Common myeloid progenitor, CD34-positive (primary cell): ENCODE measurements around the gene ZC3H6.

Experiments
- CTCF ChIA-PET: fragments of 350-600 bp; sonication (Branson Sonifier 250); formaldehyde crosslinking; loops from one replicate; lab custom pipeline; 2021; ENCODE audit warnings: antibody characterized with exemption; lab: Charles Lee
- POLR2A ChIA-PET: fragments of 350-600 bp; sonication (Branson Sonifier 250); formaldehyde crosslinking; loops from one replicate; lab custom pipeline; 2021; ENCODE audit warnings: antibody characterized with exemption; lab: Charles Lee
- DNase-seq, 3 donors: peaks; one replicate each; pipeline versions ENCODE4 v3.0.0 to v3.0.0-alpha.2; 2013
- H3K27ac ChIP-seq, 2 experiments: 1 replicate in 1 of 2; 2 replicates in 1 of 2; pipeline ENCODE4 v1.7.0; 2013; ENCODE audit warnings: inconsistent platforms in 2 of 2, low read length in 2 of 2, mild to moderate bottlenecking in 2 of 2, low read depth in 1 of 2, moderate library complexity in 1 of 2; ENCODE audit not compliant: severe bottlenecking in 2 of 2, insufficient read depth in 1 of 2, poor library complexity in 1 of 2
- H3K27me3 ChIP-seq, 5 experiments: replicated peaks in 2 of 5; 1 replicate in 3 of 5; 2 replicates in 2 of 5; pipeline versions ENCODE4 v1.6.1 to v1.7.0; 2013; ENCODE audit warnings: low read length in 4 of 5, mild to moderate bottlenecking in 2 of 5, moderate library complexity in 2 of 5, inconsistent platforms in 1 of 5; ENCODE audit not compliant: insufficient read depth in 5 of 5, control insufficient read depth in 4 of 5
- H3K36me3 ChIP-seq, 4 experiments: 1 replicate in 2 of 4; 2 replicates in 2 of 4; pipeline versions ENCODE4 v1.6.1 to v1.7.0; 2013; ENCODE audit warnings: low read length in 3 of 4, control low read depth in 1 of 4, mild to moderate bottlenecking in 1 of 4; ENCODE audit not compliant: control insufficient read depth in 4 of 4, insufficient read depth in 4 of 4
- H3K4me1 ChIP-seq, 4 experiments: 1 replicate in 3 of 4; 2 replicates in 1 of 4; pipeline versions ENCODE4 v1.6.1 to v1.7.1; 2013; ENCODE audit warnings: low read length in 3 of 4, mild to moderate bottlenecking in 3 of 4, control low read depth in 1 of 4, inconsistent platforms in 1 of 4, moderate library complexity in 1 of 4; ENCODE audit not compliant: control insufficient read depth in 4 of 4, insufficient read depth in 4 of 4; ENCODE audit errors: control extremely low read depth in 1 of 4
- H3K4me3 ChIP-seq, 7 experiments: 1 replicate in 4 of 7; 2 replicates in 3 of 7; pipeline versions ENCODE4 v1.5.1 to v1.7.0; 2013; ENCODE audit warnings: mild to moderate bottlenecking in 7 of 7, low read length in 6 of 7, moderate library complexity in 6 of 7, inconsistent platforms in 2 of 7, low read depth in 2 of 7, control low read depth in 1 of 7; ENCODE audit not compliant: insufficient read depth in 4 of 7, control insufficient read depth in 1 of 7; ENCODE audit errors: extremely low read depth in 1 of 7
- H3K9me3 ChIP-seq, 5 experiments: 1 replicate in 4 of 5; 2 replicates in 1 of 5; pipeline versions ENCODE4 v1.6.1 to v1.7.1; 2013; ENCODE audit warnings: low read length in 4 of 5, mild to moderate bottlenecking in 2 of 5, inconsistent platforms in 1 of 5, low read depth in 1 of 5, moderate library complexity in 1 of 5; ENCODE audit not compliant: control insufficient read depth in 4 of 5, insufficient read depth in 2 of 5; ENCODE audit errors: control extremely low read depth in 1 of 5
- WGBS: methylation state at CpG from one replicate; pipeline ENCODE4 v1.1.5; 2013; ENCODE audit not compliant: insufficient coverage; 5-methylcytosine and 5-hydroxymethylcytosine counted together

Gene ZC3H6

GRCh38 chr2:112290648-112291047, 15.3 kb downstream of the ZC3H6 start:
- Histone ChIP-seq H3K36me3 (peaks cover 0 to 2% (median 0%) of the 10 kb centered on the region in 4 experiments), H3K4me1 (no peaks in the 10 kb centered on the region), H3K27me3 (no peaks in the 10 kb centered on the region), H3K9me3 (no peaks in the 10 kb centered on the region), H3K27ac (no peak overlapping the region), H3K4me3 (no peak overlapping the region)
- POLR2A ChIA-PET, result no interaction called here
- WGBS, result 80% methylated on average over 1 of the region's 1 CpG
- no peak for DNase-seq
- CTCF ChIA-PET, result no interaction called here

DNA sequence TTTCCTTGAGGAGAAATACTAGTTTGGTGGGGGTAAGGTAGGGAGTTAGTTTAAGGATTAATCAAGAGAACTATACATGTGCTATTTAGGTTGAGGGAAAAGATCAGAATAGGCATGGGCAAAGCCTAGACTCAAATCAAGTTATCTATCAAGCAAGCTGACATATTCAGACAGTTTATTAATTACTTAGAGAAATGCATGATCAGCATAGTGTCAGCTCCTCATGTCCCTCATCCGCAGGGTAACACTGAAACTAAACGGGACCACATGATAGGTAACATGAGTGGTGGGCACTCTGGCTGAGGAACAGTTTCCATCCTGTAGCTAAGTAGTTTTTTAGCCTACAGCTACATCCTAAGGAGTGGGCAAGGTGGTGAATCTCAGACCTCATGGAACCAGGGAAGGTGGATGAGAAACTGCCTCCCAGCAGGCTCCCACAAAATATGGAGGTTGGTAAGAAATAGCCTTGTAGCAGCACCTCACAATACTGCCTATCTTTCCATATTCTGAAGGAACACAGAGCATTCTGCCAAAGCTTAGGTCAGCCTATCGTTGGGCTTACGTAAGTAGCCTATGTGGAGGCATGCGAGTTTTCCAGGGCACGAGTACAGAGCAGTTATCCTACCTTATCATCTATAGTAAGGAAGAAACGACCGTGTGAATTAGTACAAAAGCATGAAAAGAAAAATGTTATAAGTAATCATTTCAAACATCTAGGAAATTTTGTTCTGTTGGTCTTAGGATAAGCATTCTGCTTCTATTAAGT, 18.4 kb downstream of the ZC3H6 start:
- Histone ChIP-seq H3K9me3 (no peaks in the 10 kb centered on the region), H3K27me3 (no peaks in the 10 kb centered on the region), H3K27ac (no peak overlapping the region), H3K36me3 (no peaks in the 10 kb centered on the region), H3K4me1 (peaks cover 0 to 3% (median 0%) of the 10 kb centered on the region in 4 experiments), H3K4me3 (no peak overlapping the region)
- ChIA-PET POLR2A (interaction anchor here (0.6 kb wide), 1 partner anchor 13 kb away, joined by 3 read pairs; no protein-coding TSS in a partner anchor), CTCF (no interaction called here)
- WGBS, result 96% methylated on average over 4 of the region's 8 CpGs
- DNase-seq, result no peak

DNA sequence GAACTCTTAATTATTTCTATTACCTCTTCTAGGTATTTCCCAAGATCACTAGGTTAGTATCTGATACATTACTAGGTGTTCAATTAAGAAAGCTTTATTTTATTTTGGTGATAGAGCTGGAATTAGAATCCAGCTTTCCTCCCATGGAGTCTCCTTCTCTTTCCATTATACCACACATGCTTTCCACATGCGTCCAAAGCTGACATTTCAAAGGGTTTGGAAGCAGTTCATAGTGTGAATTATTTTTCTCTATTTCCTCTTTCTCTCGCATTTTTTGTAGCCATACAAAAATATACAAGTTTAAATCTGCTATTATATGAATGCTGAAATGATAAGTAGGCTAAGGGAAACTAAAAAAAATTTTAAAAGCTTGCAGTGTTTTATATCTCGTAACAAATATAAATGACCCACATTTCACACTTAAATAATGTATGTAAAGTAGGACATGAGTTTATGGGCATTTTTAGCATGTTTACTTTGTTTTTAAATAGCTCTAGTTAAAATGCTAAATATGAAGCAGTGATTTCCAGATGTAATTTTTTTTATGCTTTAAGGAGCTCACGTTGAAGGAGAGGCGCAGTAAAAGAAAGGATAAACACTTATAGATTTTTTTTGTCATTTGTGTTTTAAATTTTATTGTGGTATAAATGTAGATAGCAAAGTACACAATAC, 20.1 kb downstream of the ZC3H6 start:
- WGBS, result no CpG with 5 or more reads among the region's 5 CpGs
- Histone ChIP-seq H3K36me3 (peaks cover 0 to 5% (median 1%) of the 10 kb centered on the region in 4 experiments), H3K4me1 (peaks cover 0 to 3% (median 0%) of the 10 kb centered on the region in 4 experiments), H3K27me3 (no peaks in the 10 kb centered on the region), H3K4me3 (no peak overlapping the region), H3K9me3 (no peaks in the 10 kb centered on the region), H3K27ac (no peak overlapping the region)
- POLR2A ChIA-PET, result no interaction called here
- DNase-seq, result no peak
- CTCF ChIA-PET, result interaction anchor here (1.1 to 2.1 kb wide), 2 partner anchors 15 to 37 kb away, joined by 3 to 6 read pairs; no protein-coding TSS in a partner anchor

DNA sequence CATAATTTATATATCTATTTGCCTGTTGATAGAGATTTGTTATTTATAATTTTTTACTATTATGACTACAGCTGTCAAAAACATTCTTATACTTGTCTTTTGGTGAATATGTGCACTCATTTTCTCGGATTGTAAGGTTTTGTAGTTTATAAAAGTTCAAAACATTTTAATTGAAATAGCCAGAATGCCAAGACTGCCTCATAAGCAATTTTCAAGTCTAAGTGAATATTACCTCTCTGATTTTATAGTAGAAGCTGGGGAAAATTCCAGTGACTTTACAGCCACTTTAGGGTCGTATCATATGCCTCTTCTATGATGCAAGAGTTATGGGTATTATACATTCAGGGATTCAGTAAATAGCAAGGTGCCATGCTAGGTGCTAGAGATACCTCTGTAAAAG, 21.0 kb downstream of the ZC3H6 start:
- H3K9me3 ChIP-seq, result no peaks in the 10 kb centered on the region
- no peaks in the 10 kb centered on the region for H3K27me3 ChIP-seq
- CTCF ChIA-PET, result interaction anchor here (2.1 kb wide), 1 partner anchor 38 kb away, joined by 6 read pairs; no protein-coding TSS in a partner anchor
- no peak for DNase-seq
- H3K27ac ChIP-seq, result no peak overlapping the region
- no CpG with 5 or more reads among the region's 2 CpGs for WGBS
- POLR2A ChIA-PET, result no interaction called here
- peaks cover 0 to 3% (median 0%) of the 10 kb centered on the region in 4 experiments for H3K4me1 ChIP-seq
- peaks cover 0 to 8% (median 4%) of the 10 kb centered on the region in 4 experiments for H3K36me3 ChIP-seq
- no peak overlapping the region for H3K4me3 ChIP-seq

- ChIA-PET CTCF (no interaction called here), POLR2A (no interaction called here)
- no peaks in the 10 kb centered on the region for H3K27me3 ChIP-seq
- no peaks in the 10 kb centered on the region for H3K9me3 ChIP-seq
- no peak overlapping the region for H3K27ac ChIP-seq
- H3K4me1 ChIP-seq, result peaks cover 0 to 3% (median 0%) of the 10 kb centered on the region in 4 experiments
- peaks cover 0 to 23% (median 8%) of the 10 kb centered on the region in 4 experiments for H3K36me3 ChIP-seq
- no peak for DNase-seq
- H3K4me3 ChIP-seq, result no peak overlapping the region
Observed at GRCh38 chr2:112301171-112301584, 25.8 kb downstream of the ZC3H6 start.

DNA sequence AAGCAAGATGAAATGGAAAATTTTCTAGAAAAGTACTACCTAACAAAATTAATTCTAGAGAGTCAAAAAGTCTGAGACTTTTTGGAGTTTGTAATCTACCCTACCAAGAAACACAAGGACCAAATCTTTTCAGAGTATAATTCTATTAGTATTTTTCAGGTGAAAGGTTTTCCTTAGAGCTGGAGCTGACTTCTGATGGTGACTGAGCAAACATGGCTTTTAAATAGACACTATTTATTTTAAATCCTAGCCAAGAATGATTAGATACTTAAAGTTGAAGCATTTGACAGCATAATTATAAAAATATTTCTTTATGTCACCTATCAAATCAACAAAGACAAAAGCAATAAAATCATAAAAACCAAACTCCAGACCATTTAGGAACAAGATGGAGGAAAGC, 26.6 kb downstream of the ZC3H6 start:
- POLR2A ChIA-PET, result no interaction called here
- Histone ChIP-seq H3K27ac (no peak overlapping the region), H3K36me3 (peaks cover 0 to 27% (median 10%) of the 10 kb centered on the region in 4 experiments), H3K4me3 (no peak overlapping the region), H3K4me1 (peaks cover 0 to 3% (median 0%) of the 10 kb centered on the region in 4 experiments), H3K9me3 (no peaks in the 10 kb centered on the region), H3K27me3 (no peaks in the 10 kb centered on the region)
- no peak for DNase-seq
- CTCF ChIA-PET, result no interaction called here
